Measurements from ENCODE around the gene IGFL1.

DNA sequence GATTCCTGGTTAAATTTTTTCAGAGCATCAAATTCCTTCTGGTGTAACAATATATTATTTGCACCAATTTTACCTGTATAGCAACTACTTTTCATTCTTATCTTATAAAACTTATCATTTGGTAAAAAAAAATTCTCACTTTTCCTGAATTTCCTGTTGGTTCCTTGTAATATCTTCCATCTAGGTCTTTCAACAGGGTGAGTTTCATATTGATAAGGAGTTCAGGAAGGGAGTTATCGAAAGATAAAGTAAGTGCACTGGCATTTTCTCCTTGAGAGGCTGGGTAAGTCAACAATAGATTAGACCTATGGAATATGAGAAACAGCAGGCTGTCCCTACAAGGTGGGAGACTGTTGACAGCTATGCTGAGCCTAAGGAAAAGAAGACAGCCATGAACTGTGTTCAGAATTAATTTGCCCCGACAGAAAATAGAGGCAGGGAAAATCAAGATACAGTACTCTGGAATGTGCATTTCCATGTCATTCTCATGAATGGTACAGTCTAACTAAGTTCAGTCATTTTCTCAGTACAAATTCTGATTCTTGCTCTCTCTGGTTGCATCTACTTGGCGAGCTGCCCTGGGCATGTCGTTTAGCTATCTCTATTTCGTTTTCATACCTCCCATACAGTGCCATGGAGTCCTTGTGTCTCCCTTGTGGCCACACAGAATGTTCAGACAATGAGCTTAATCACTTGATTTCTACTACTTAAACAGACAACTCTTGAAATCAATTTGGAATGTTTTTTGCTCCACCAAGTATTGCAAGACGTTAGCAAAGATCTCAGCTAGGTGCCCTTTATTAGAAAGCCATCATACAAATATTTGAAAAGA lies 9.9 kb downstream of the IGFL1 start:
- TF ChIP-seq POLR2AphosphoS5 (IDR thresholded peaks at IDR 0.05; ENCODE audit: low read depth, low read length) (no peak), POLR2A (IDR thresholded peaks at IDR 0.05; ENCODE audit: low read depth, low read length) (no peak)
